Stimulated activated CD8-positive, alpha-beta memory T cell treated with anti-CD3 and anti-CD28 coated beads, Interleukin-12 subunit alpha, Interleukin-12 subunit beta, amount 100 ng/mL, for 4 hours (primary cell): ENCODE results near the gene TCF7L1.
"Not testable (repeated sequence)": the region's sequence is repeated elsewhere in the genome, so short reads cannot be mapped to it uniquely, and the experiment has no call there.

ENCODE experiments used
- DNase-seq: peaks from one replicate; pipeline ENCODE4 v3.0.0-alpha.2; 2020; ENCODE audit warnings: low read depth

The TCF7L1 gene

GRCh38 chr2:85133751-85134254 lies 611 bp downstream of the TCF7L1 start:
- no peak for DNase-seq

DNA sequence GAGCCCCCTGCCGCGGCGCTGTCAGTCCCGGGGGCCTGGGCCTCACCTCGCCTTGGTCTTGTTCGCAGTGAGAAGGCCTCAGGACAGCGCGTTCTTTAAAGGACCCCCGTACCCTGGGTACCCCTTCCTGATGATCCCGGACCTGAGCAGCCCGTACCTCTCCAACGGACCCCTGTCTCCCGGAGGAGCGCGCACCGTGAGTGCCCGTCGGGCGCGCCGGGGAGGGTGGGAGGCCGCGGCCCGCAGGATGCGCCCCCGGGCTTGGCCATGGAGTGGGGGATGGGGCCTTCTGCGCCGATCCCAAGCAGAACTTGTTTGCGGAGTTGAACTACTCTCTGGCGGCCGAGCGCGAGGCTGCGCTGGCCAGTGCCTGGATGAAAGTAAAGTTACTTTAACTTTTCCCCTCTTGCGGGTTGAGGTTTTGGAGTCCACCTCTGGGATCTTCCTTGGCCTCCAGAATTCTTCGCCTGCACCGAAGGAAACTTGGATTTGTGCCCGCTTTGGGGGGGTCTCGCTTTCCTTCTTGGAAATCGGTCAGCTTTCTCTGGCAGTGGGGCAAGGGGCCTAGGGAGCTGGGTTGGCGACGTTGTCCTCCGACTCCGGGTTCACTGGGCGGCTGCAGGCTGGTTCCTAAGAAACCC lies 1.2 kb downstream of the TCF7L1 start:
- no peak for DNase-seq

DNA sequence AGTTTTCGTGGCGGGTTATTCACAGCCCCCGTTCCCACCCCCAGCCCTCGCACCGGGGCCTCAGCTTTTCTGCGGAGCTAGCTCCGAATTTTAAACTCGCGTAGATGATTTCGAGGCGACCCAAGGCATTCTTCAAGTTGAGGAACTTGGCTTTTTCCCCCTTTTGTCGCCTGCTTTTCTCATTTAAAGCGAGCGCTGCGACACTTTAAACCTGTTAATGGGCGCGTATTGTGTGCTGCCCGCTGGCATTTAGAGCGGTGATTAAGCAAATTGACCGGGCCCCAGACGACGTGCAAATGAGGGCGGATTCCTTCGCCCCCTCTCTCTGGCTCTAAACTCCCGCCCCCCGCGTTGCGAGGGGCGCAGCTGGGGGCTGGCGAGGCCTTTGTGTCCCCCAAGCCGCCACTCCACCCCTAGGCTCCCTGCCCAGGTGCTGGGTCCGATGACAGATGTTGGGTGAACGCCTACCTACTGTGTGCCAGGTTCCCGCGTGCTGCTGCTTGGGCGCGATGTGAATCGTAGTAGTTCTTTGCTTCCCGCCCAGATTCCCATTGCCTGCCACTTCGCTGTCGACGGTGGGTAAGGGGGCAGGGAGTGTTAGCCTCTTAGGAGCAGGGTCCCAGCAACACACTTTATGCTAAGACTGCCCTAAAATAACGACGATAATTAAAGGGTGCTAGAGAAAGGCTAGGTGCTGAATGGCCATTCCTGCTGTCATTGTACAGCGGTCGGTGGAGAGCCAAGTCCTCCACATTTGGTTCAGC lies 1.9 kb downstream of the TCF7L1 start:
- DNase-seq: no peak

DNA sequence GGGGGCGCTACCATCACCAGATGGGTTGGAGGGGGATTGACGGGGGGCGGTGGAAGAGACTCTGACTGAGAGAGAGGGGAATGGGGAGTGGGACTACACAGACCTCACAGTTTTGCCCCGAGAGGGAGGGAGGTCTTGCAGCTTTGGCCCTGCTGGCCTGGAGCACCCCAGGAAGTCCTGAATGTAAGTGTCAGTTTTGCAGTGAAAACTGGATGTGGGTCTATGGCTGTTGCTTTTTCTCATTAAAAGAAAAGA lies 2.4 kb downstream of the TCF7L1 start:
- no peak for DNase-seq

GRCh38 chr2:85137156-85137555 lies 4.0 kb downstream of the TCF7L1 start:
- DNase-seq: no peak

DNA sequence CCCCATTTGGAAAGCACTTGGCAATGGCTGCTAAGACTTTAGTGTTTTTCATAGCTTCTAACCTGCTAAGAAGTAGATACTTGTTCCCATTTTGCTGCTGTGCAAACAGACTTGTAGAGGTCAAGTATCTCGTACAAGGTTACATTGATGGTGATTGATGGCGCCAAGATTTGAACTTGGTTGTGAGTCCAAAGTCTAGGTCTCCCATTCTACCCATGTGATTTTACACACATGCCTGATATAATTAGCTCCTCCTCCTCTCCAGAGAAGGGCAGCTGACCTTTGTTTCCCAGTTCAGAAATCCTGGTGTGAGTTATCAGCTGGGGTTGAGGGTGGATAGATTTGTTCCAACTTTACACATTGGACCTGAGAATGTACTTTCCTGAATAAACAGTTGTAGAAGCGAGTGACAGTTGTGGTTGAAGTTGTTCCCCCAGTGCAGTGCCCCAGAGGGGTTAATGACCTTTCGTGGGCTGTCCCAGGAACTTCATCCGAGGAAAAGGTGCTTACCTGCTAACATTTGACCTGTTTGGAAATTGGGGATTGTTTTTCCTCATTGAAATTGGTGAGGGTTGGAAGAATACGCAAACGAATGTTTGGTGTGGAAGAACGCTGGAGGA lies 10.4 kb downstream of the TCF7L1 start:
- DNase-seq: no peak

DNA sequence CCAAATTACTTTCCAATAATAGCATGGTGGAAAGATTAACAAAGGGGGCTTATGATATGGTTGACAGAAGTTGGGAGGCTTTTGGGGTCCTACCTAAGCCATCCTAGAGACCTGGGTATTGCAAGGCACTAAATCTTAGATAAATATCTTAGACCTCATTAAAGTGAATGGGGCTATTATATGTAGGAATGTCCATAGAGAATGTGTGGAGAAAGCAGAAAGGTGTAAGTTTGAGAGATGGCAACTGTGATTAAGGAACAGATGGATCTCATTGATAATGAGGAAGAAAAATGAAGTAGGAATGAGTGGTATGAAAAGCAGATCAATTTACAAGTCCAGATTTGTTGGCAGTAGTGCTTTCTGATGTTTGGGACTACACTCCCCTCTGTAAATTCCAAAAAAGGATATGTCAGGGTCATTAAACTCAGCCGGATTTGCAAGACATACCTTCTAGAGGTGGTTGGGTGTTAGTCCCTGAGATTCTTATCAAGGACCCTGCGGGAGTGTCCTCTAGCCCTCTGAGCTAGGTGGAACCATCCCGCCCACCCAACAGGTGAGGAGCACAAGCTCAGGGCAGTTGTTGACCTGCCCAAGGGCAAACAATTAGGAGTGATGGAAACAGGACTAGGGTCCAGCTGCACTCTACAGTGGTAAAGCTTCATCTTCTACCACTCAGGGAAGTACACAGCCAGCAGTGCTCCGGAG lies 12.1 kb downstream of the TCF7L1 start:
- no peak for DNase-seq

DNA sequence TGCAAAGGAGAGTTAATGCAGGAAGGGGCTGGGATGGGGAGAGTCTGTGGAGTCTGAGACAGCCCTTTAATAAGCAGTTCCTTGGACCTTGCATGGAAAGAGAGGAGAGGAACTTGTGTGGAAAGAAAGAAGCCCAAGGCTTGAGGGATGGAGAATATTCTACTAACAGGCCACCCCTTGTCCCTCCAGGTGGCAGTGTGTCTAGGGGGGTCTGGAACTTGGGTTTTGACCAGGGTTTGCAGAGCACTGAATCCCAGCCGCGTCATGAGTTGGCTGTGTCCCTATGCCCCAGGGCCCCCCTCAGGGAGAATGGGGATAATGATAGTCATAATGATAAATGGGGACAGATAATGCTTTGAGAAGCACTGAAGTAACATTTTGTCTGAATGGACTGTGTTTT lies 15.0 kb downstream of the TCF7L1 start:
- DNase-seq: no peak

GRCh38 chr2:85151026-85151425 lies 17.8 kb downstream of the TCF7L1 start:
- DNase-seq: no peak

DNA sequence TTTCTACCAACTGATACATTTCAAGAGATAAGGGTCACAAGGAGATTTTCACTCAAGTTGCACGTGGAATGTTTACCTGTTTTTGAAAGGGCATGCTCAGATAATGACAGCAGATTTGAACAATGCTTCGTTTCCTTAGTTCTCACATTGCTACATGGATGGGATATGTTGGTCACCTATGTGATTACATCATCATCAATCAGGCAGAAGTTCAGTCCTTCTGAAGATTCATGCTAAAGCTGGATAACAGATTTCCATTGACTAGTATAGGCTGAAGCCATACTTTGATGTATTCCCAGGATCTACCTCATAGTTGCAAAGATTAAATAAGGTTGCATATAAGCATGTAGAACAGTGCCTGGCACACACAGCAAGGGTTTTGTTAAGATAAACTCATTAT lies 19.7 kb downstream of the TCF7L1 start:
- DNase-seq: no peak

DNA sequence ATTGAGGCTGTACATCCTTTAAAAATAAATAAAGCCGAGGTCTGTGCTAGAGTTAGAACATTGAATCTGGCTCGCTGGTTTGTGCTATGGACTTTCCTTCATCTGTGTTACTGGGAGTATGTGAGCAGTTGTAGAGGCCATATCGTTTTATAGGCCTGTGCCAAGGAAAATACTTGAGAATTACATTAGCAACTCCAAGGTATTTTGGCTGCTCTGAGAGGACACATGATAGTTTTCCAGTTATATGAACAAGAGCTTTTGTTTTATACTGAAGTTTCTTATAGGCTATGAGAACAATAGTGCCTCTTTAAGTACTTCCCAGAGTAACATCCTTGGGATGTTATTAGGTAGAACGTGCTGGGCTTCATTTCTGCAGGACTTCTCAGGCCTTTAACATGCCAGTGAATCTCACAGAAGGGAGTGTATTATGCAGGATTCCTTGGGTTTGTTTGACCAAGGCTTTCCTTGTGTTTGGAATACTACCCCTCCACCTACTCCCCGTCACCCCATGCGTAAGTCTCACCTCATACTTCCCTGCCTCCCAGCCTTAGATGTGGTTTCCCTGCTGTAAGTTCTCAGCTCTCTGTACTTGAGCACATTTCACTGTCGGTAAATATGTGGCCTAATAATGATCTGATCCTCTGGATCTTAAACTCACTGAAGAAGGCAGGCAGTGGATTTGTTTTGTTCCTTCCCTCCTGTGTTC lies 21.0 kb downstream of the TCF7L1 start:
- no peak for DNase-seq

GRCh38 chr2:85155082-85155481 lies 21.9 kb downstream of the TCF7L1 start:
- not testable (repeated sequence) for DNase-seq

DNA sequence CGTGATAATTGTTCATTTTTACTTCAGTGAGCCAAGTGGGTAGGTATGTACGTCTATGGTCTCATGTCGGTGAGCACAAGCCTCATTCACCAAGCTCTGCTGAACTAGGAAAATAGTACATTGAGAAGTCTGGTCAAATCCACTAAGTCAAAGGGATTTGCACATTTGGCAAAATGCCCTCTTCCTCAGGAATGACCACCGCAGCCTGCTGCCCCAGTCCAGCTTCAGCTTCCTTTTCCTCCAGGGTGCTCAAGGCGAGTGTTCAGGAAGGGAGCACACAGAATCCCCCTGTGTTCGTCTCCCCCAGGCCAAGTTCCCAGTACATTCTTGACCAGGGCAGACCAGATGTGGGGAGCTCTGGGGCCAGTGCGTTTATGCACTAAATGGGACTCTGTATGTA lies 23.0 kb downstream of the TCF7L1 start:
- no peak for DNase-seq

- DNase-seq: no peak
Measured at GRCh38 chr2:85156619-85157018, 23.4 kb downstream of the TCF7L1 start.

- DNase-seq: no peak
Measured at GRCh38 chr2:85157345-85157744, 24.2 kb downstream of the TCF7L1 start.

- DNase-seq: no peak
Measured at GRCh38 chr2:85158559-85159273, 25.5 kb downstream of the TCF7L1 start.

GRCh38 chr2:85159589-85159988 lies 26.4 kb downstream of the TCF7L1 start:
- no peak for DNase-seq

DNA sequence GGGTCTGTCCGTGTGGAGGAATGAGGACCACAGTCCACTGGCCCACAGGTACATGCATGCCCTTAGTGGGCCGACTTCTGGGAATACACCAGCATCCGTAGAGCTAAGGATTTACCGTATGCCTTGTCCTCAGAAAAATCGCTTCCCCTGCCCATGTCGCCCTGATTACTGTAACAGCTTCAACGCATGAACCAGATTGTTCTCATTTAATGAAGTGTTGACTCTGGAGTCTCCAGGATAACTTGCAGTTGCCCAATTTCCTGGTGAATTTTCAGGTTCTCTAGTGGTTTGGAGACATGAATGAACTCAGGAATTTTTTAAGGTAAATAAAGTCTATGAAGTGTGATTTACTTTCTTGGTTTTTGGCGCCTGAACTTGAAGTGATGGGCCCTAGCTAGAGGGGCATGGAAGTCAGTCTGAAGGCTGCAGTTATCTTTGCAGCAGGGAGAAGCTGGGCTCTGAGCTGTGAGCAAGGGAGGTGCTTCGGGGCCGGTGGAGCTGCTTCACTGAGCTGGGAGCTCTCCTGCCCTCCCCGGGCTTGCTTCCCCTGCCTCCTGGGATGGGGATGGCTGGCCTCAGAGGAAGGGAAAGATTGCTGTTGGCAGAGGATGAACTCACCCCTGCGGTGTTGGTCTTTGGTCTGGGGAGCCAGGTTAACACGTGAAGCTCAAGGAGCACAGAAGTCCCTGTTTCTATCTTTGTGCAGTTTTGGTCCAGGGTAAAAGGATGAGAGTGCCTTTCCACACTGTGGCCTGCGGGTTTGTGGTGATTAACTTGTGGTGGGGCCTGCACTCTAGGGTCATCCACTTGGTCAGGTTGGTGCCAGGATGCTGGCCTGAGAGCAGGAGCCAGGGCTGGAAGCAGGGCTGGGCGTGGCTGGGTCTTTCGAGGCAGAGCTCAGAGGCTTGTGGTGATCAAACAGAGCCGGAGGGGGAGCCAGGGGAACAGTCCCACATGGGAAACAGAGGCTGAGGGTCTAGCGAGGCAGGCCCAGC lies 28.1 kb downstream of the TCF7L1 start:
- DNase-seq: no peak

DNA sequence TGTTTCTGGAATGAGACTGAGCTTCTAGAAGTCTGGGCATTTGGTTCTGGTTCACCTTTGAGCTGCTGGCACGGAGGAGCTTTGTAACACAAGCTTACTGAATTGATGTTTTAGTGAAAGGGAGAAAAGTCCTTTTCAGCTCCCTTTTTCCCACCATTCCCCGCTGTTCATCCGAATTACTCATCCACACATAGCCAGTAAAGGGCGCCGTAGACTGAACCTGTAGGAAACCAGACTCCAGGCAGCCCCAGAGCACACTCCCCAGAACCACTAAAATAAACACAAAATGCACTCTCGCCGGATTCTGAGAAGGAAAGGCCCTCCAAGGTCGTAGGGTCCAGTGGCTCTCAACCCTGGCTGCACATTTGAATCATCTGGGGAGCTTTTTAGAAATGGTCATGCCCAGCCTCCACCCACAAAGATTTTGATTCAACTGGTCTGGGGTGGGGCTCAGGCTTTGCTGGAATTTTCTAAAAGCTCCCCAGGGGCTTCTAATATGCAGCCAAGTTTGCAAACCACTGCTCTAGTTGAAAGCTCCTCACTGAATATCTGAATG lies 29.6 kb downstream of the TCF7L1 start:
- DNase-seq: no peak

DNA sequence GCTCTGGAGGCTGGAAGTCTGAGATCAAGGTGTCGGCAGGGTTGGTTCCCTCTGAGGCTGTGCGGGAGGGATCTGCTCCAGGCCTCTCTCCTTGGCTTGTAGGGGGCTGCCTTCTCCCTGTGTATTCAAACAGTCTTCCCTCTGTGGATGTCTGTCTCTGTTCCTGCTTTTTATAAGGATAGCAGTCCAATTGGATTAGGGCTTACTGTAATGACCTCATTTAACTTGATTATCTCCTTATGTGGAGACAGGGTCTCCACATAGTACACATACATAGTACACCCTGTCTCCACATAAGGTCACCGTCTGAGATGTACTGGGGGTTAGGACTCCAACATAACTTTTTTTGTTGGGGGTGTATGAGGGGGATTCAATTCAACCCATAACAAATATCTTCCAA lies 30.5 kb downstream of the TCF7L1 start:
- no peak for DNase-seq
